SIG-M5 treated with dmso at 0.1 percent for 504 hours (cell line): ENCODE results near the gene KCNJ8.
"Not testable (repeated sequence)": the region's sequence is repeated elsewhere in the genome, so short reads cannot be mapped to it uniquely, and the experiment has no call there.

ENCODE experiments used
- DNase-seq: peaks from one replicate; lab custom pipeline; 2025; ENCODE audit not compliant: unreplicated experiment; lab: John Stamatoyannopoulos, UW

The KCNJ8 gene

GRCh38 chr12:21788089-21788983 is 13.8 kb upstream of the KCNJ8 start:
- DNase-seq, result no peak

- no peak for DNase-seq
Measured at GRCh38 chr12:21786041-21786531, 11.6 kb upstream of the KCNJ8 start.

- not testable (repeated sequence) for DNase-seq
Measured at GRCh38 chr12:21782723-21783122, 8.2 kb upstream of the KCNJ8 start.

- DNase-seq, result no peak
Measured at GRCh38 chr12:21780786-21781185, 6.3 kb upstream of the KCNJ8 start.

DNA sequence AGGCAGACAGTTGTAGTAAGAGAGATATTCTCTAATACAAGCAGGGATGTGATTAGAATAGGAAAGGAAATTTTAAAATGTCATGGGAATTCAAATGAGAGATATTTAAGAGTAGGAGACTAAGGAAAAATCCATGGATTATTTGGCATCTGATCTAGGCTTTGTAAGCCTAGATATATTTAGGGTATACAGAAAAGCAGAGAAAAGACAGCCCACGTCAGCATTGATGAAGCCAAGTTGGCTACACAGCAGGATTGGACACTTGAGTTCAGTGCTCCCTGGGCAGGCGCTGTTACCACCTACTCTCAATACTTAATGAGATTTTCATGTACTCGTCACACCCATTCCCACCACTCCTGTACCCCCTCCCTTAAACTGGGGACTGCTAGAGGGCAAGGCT is 1.7 kb upstream of the KCNJ8 start:
- no peak for DNase-seq

GRCh38 chr12:21775133-21775820 is 771 bp upstream of the KCNJ8 start:
- no peak for DNase-seq

- no peak for DNase-seq
Measured at GRCh38 chr12:21773806-21774205, 700 bp downstream of the KCNJ8 start.

GRCh38 chr12:21773263-21773741 is 1.2 kb downstream of the KCNJ8 start:
- no peak for DNase-seq

DNA sequence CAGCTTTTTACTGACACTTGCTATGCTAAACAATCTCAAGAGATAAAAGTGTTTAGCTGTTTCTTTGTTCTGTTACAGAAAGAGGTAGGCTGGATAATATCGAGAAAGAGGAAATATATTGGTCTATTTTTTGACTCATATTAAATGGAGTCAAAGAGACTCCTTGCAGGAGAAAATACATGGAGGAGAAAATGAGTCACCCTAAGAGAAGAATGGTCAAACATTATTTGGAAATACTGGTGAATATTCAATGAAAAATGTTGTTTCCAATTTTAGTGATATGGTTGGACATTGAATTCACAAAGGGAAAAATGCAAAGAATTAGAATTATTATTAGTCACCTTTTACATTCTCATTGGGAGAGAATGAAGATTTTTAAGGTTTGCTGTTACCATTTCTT is 3.2 kb downstream of the KCNJ8 start:
- DNase-seq, result no peak

- DNase-seq, result no peak
Measured at GRCh38 chr12:21769307-21769706, 5.2 kb downstream of the KCNJ8 start.

- DNase-seq, result peak; percentile 1
Measured at GRCh38 chr12:21766403-21766802, 8.1 kb downstream of the KCNJ8 start.

- no peak for DNase-seq
Measured at GRCh38 chr12:21764950-21765349, 9.6 kb downstream of the KCNJ8 start.

DNA sequence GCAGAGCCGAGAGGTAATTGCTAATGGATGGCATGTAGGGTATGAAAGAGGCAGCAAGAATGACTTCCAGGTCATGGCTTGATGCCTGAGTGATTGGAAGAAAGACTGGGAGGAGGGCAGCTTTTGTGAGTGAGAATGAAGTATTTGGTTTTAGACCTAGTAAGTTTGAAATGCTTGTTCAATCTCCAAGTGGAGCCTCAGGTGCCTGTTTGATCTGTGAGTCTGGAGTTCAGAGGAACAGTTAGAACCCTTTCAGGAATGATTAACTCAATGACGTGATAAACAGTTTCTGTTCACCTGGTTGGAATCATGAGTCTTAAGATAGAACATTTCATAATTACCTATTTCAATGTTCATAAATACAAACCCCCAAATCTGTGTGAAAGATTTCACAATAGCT is 10.4 kb downstream of the KCNJ8 start:
- no peak for DNase-seq

- DNase-seq, result no peak
Measured at GRCh38 chr12:21763531-21763930, 11.0 kb downstream of the KCNJ8 start.

- no peak for DNase-seq
Measured at GRCh38 chr12:21759737-21760136, 14.8 kb downstream of the KCNJ8 start.

- DNase-seq, result no peak
Measured at GRCh38 chr12:21757735-21758134, 16.8 kb downstream of the KCNJ8 start.

DNA sequence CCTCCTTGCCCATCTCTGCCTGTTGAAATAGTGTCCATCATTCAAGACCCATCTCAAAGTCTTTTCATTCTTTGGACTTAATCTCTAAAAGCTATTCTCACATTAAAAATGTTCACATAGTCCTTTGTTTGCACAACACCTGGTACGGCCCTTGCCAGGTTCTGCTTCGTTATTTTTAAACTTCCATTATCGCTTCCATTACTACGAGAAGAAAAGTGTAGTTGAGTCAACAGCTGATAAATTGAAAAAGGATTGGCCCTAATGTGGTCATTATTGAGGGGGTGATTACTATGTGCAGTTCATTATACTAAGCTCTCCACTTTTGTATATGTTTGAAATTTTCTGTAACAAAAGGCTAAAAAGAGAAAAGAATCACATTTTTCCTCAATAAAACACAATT is 17.8 kb downstream of the KCNJ8 start:
- DNase-seq, result no peak

GRCh38 chr12:21751517-21751916 is 23.0 kb downstream of the KCNJ8 start:
- DNase-seq, result no peak

- no peak for DNase-seq
Measured at GRCh38 chr12:21745258-21745657, 29.2 kb downstream of the KCNJ8 start.

DNA sequence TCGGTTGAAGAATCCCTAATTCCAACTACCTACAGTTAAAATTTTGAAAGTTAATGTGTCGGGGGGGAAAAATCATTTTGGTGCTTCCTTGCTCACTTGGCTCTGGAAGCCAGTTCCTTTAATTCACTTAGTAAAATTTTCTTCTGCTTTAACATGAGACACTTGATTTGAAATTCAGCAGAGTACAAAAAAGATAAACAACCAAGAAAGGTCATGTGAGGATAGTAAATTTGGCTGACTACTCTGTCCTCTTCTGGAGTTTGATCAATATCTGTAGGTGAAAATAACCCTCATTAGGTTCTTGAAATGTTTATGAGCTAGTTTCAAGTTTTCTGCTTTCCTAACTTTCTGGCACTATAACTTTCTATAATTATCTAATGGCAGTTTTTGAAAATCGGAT is 43.4 kb downstream of the KCNJ8 start:
- DNase-seq, result no peak

DNA sequence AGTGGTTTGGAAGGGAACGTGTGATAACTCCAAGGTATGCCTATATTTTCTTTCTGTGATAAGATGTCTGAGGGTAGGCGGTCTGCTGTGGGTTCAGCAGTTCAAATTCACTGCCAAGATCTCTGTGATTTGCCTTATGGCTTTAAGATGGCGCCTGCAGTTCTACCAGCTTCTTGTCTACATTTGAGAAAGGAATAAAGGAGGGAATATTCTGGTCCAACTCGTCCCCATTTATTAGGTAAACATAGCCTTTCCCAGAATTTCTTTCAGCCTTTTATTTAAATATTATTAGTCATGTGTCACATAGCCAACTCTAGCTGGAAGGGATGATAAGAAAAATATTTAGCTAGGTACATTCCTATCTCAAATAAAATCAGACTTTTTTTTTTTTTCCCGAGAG is 48.8 kb downstream of the KCNJ8 start:
- DNase-seq, result peak; percentile 3
